ENCODE data around the gene BAIAP2.

GRCh38 chr17:81020443-81020766, 14.5 kb upstream of the BAIAP2 start:
- no peak for TF ChIP-seq CTCF (IDR thresholded peaks at IDR 0.05)
- TF ChIP-seq POLR2A (IDR thresholded peaks at IDR 0.05) = no peak
